ENCODE results near the gene RUFY2.
"Not testable (repeated sequence)": the region's sequence is repeated elsewhere in the genome, so short reads cannot be mapped to it uniquely, and the experiment has no call there.

The RUFY2 gene

DNA sequence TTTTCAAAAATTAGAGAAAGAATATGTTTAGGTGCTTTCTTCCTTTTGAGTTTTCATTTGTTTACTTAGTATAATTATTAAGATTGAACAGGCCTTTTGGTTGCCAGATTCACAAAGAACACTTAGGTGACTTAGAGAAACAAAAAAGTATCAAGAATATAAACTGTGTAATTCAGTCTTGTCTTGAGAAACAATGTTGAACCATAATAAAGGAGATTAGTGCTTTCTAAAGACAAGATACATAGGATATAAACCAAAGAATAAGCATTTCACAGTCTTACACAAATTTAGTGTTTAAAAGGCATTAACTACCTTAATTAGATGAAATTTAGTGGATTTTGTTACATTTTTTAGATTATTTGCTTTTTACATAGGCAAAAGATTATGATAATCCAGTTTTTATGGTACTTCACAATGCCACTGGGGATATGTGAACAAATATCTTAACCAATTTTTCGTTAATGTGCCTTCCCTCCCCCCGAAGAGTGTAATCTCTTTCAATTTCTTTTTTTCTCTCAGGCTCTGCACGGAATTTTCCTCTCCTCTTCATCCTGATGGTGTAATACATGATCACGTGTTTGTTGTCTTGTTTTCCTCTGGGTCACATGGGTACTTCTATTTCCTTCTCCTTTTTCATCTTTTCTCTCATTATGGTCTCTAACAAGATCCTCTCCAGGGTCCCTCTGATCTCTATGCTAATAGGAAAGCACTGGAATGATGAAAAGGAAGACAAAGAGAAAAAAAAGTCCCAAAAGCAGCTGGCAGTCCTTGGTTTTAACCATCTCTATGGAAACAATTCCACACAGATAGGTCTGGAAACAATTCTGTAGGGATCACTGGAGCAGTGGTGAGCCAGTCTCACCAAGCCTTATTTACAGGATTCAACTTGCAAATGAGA, 78.9 kb downstream of the RUFY2 start:
- DNase-seq (ENCODE audit: low read depth) = no peak

- DNase-seq (ENCODE audit: low read depth) = not testable (repeated sequence)
Measured at GRCh38 chr10:68324396-68324795, 82.7 kb downstream of the RUFY2 start.

- no peak for DNase-seq (ENCODE audit: low read depth)
Measured at GRCh38 chr10:68318331-68319059, 88.6 kb downstream of the RUFY2 start.

- no peak for DNase-seq (ENCODE audit: low read depth)
Measured at GRCh38 chr10:68315582-68315981, 91.5 kb downstream of the RUFY2 start.

- DNase-seq (ENCODE audit: low read depth) = not testable (repeated sequence)
Measured at GRCh38 chr10:68314930-68315329, 92.1 kb downstream of the RUFY2 start.

- DNase-seq (ENCODE audit: low read depth) = no peak
Measured at GRCh38 chr10:68310531-68310930, 96.5 kb downstream of the RUFY2 start.

- no peak for DNase-seq (ENCODE audit: low read depth)
Measured at GRCh38 chr10:68305854-68306253, 101.2 kb downstream of the RUFY2 start.

GRCh38 chr10:68303849-68304412, 103.1 kb downstream of the RUFY2 start:
- DNase-seq (ENCODE audit: low read depth) = no peak

DNA sequence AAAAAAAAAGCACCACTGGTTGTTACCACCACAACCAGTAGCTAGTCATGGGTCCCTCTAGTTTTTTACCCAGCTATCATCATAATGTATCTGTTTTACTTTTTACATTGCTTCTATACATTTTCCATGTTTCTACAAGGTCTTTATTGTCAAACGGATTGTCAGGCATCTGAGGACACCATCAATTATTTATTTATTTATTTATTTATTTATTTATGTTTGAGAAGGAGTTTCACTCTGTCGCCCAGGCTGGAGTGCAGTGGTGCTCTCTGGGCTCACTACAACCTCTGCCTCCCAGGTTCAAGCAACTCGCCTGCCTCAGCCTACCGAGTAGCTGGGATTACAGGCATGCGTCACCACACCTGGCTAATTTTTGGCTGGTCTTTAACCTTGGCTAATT, 104.2 kb downstream of the RUFY2 start:
- no peak for DNase-seq (ENCODE audit: low read depth)

DNA sequence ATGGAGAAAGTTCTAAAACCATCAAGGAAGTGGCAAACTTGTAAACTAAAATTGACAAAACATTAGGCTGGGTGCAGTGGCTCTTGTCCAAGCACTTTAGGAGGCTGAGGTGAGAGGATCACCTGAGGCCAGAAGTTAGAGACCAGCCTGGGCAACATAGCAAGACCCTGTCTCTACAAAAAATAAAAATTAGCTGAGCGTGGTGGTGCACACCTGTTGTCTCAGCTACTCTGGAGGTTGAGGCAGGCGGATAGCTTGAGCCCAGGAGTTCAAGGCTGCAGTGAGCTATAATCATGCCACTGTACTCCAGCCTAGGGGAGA, 104.6 kb downstream of the RUFY2 start:
- no peak for DNase-seq (ENCODE audit: low read depth)

- DNase-seq (ENCODE audit: low read depth) = no peak
Measured at GRCh38 chr10:68301790-68302502, 105.1 kb downstream of the RUFY2 start.

DNA sequence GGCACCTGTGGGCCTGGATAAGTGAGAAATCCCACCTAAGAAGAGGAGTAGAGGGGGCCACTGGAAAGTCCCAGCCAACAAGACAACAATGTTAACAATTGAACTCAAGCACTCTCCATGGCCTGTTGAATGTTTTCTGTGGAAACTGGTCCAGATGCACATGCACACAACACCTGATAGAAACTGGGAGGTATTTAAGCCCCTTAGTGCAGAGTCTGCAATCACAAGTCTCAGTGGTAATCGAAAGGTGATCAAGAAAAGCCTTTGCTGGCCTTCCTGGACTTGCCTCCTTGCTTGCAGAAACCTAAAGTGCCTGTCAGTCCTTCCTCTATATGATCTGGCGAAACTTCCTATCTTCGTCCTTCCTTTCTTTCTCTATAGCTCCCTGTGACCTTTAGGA, 105.8 kb downstream of the RUFY2 start:
- no peak for DNase-seq (ENCODE audit: low read depth)

DNA sequence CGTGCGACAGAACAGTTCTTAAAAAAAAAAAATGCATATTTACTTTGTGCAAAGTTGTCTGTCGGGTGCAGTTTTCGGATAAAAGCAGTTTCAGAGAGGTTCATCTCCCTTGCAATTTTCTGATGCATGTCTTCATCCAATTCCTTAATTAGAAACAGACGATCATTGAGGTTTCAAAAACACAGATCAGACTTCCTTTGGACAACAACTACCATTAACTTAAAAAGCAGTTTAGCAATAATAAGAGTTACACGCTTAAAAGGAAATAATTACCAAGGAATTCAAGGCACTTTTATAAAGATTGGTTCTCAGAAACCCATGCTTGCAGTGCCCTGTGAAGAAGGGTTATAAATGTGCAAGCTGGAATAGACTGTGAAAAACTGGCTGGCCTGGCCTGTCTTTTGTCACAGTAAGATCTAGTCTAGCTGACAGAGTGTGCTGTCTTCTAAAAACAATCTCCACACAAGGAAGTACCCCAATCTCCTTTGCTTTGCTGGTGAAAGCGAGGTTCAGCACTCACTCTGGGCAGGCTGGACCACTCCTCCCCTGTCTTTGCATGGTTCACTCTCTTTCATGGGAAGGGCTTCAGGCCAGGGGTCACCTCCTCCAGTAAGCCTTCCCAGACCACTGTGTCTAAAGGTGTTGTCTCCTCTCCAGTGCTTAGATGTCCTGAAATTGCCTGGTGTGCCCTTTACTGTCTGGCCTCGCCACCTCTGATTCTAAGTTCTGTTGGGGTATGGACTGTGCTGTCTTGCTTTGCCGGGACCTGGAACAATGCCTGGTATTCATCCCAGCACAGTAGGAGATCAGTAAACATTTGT, 110.0 kb downstream of the RUFY2 start:
- no peak for DNase-seq (ENCODE audit: low read depth)

All from stimulated activated CD8-positive, alpha-beta memory T cell treated with anti-CD3 and anti-CD28 coated beads, Interleukin-12 subunit alpha, Interleukin-12 subunit beta, amount 100 ng/mL, for 4 hours (primary cell).